GM23248 (cell line): ENCODE measurements around the gene ZNF483. TPM values are rescaled to one million over a fixed set of nuclear protein-coding genes. Genes with fewer than 3 reads are reported as not detected.

ENCODE experiments used
- DNase-seq: peaks from one replicate; pipeline ENCODE4 v3.0.0-alpha.2; 2015
- H2AFZ ChIP-seq: fragments of 200-600 bp; sonication (generic); 2 replicates; pipeline ENCODE4 v1.6.1; 2016; ENCODE audit warnings: antibody characterized with exemption
- H3F3A ChIP-seq: fragments of 200-600 bp; sonication (generic); 2 replicates; pipeline ENCODE4 v1.6.1; 2016; ENCODE audit warnings: mild to moderate bottlenecking, antibody characterized with exemption, mixed run types; ENCODE audit not compliant: insufficient read depth
- H3K27ac ChIP-seq: fragments of 200-600 bp; sonication (generic); 2 replicates; pipeline ENCODE4 v1.5.1; 2016; ENCODE audit warnings: mild to moderate bottlenecking
- H3K27me3 ChIP-seq: fragments of 200-600 bp; sonication (generic); replicated peaks from 2 replicates; pipeline ENCODE4 v1.6.1; 2016; ENCODE audit warnings: mild to moderate bottlenecking; ENCODE audit not compliant: insufficient read depth
- H3K36me3 ChIP-seq: fragments of 200-600 bp; sonication (generic); 2 replicates; pipeline ENCODE4 v1.6.1; 2016; ENCODE audit warnings: low read depth, mild to moderate bottlenecking
- H3K4me1 ChIP-seq: fragments of 200-600 bp; sonication (generic); 2 replicates; pipeline ENCODE4 v1.6.1; 2016; ENCODE audit warnings: mild to moderate bottlenecking; ENCODE audit not compliant: insufficient read depth
- H3K4me2 ChIP-seq: fragments of 200-600 bp; sonication (generic); one replicate; pipeline ENCODE4 v1.6.1; 2016; ENCODE audit warnings: mild to moderate bottlenecking; ENCODE audit not compliant: unreplicated experiment
- H3K4me3 ChIP-seq: fragments of 200-600 bp; sonication (generic); 2 replicates; pipeline ENCODE4 v1.5.1; 2016; ENCODE audit warnings: mild to moderate bottlenecking
- H3K79me2 ChIP-seq: fragments of 200-600 bp; sonication (generic); 2 replicates; pipeline ENCODE4 v1.6.1; 2016; ENCODE audit warnings: mild to moderate bottlenecking; ENCODE audit not compliant: insufficient read depth
- H3K9ac ChIP-seq: fragments of 200-600 bp; sonication (generic); 2 replicates; pipeline ENCODE4 v1.6.1; 2016; ENCODE audit warnings: mild to moderate bottlenecking
- H3K9me2 ChIP-seq: fragments of 200-600 bp; sonication (generic); 2 replicates; pipeline ENCODE4 v1.6.1; 2016; ENCODE audit warnings: mixed run types, mild to moderate bottlenecking, moderate library complexity; ENCODE audit not compliant: insufficient read depth
- H3K9me3 ChIP-seq: fragments of 200-600 bp; sonication (generic); one replicate; pipeline ENCODE4 v1.6.1; 2017; ENCODE audit warnings: low read depth
- H4K20me1 ChIP-seq: fragments of 200-600 bp; sonication (generic); 2 replicates; pipeline ENCODE4 v1.6.0; 2016; ENCODE audit not compliant: insufficient read depth
- EZH2 ChIP-seq: fragments of 200-600 bp; sonication (generic); IDR thresholded peaks from 2 replicates; pipeline ENCODE4 v1.6.1; 2018; ENCODE audit warnings: antibody characterized with exemption, mild to moderate bottlenecking; ENCODE audit not compliant: insufficient read depth, poor library complexity, severe bottlenecking
- EZH2phosphoT487 ChIP-seq: fragments of 200-600 bp; sonication (generic); IDR thresholded peaks from 2 replicates; pipeline ENCODE4 v1.6.1; 2018; ENCODE audit warnings: antibody characterized with exemption, moderate library complexity, mild to moderate bottlenecking, low read depth; ENCODE audit not compliant: insufficient read depth
- WGBS, 2 experiments: methylation state at CpG; one replicate each; pipeline ENCODE4 v1.1.6; 2015 to 2017; ENCODE audit warnings: low lambda C conversion rate in 2 of 2, low coverage in 1 of 2; ENCODE audit errors: missing lambda C conversion rate in 2 of 2; 5-methylcytosine and 5-hydroxymethylcytosine counted together
- in situ Hi-C: fragments of 300-500 bp; cut with MboI; formaldehyde crosslinking; loops from 2 replicates; pipeline ENCODE4 v1.15.0; 2020
- polyA plus RNA-seq: library from polyadenylated mRNA; unstranded; fragments of >200 nt; fragmentation: Nextera tagmentation; extraction: Ambion mirVana; gene quantifications from 2 replicates; pipeline ENCODE4 v1.2.1, GENCODE V29; 2016
- total RNA-seq: library from RNA; depleted of rRNA; stranded (reverse); fragments of >200 nt; shearing (Covaris generic); gene quantifications from 2 replicates; pipeline ENCODE4 v1.2.3, GENCODE V29; 2014; rRNA removed

The ZNF483 gene
- total and polyA plus RNA-seq, 2 experiments from 2014 or later, result 0.32 to 0.49 TPM

GRCh38 chr9:111621895-111622480 is 97.0 kb downstream of the ZNF483 start:
- in situ Hi-C loops, result no loop called here
- Histone ChIP-seq H3K27me3 (no peaks in the 10 kb centered on the region), H2AFZ (no peak overlapping the region), H3F3A (peaks cover 12% of the 10 kb centered on the region; the same call in 1 of the 2 replicates), H3K36me3 (no peaks in the 10 kb centered on the region), H3K27ac (peak overlapping the region; percentile 32), H3K79me2 (no peaks in the 10 kb centered on the region), H3K9me3 (no peaks in the 10 kb centered on the region), H3K4me2 (no peak overlapping the region), H3K9me2 (no peaks in the 10 kb centered on the region), H3K9ac (no peak overlapping the region), H3K4me3 (no peak overlapping the region), H4K20me1 (no peaks in the 10 kb centered on the region), H3K4me1 (peaks cover 12% of the 10 kb centered on the region)
- peak; percentile 75 for DNase-seq
- TF ChIP-seq EZH2 (no peak), EZH2phosphoT487 (no peak)
- 2 to 3% methylated on average over 2 of the region's 2 CpGs for WGBS, 2 experiments

GRCh38 chr9:111622626-111623025 is 97.6 kb downstream of the ZNF483 start:
- H2AFZ ChIP-seq, result no peak overlapping the region
- no peak for TF ChIP-seq EZH2phosphoT487
- TF ChIP-seq EZH2, result no peak
- H3K4me1 ChIP-seq, result peaks cover 12% of the 10 kb centered on the region
- no peaks in the 10 kb centered on the region for H3K79me2 ChIP-seq
- no peaks in the 10 kb centered on the region for H3K36me3 ChIP-seq
- no peak overlapping the region for H3K4me2 ChIP-seq
- 30 to 33% methylated on average over 3 of the region's 3 CpGs for WGBS, 2 experiments
- peaks cover 12% of the 10 kb centered on the region; the same call in 1 of the 2 replicates for H3F3A ChIP-seq
- DNase-seq, result peak; percentile 87
- H4K20me1 ChIP-seq, result no peaks in the 10 kb centered on the region
- H3K9me2 ChIP-seq, result no peaks in the 10 kb centered on the region
- no peak overlapping the region for H3K9ac ChIP-seq
- no peaks in the 10 kb centered on the region for H3K27me3 ChIP-seq
- H3K4me3 ChIP-seq, result no peak overlapping the region
- H3K27ac ChIP-seq, result peak overlapping the region; percentile 32
- in situ Hi-C loops, result no loop called here
- H3K9me3 ChIP-seq, result no peaks in the 10 kb centered on the region

Other genes starting within 250 kb of the ZNF483 start
- gene OR2K2, start 195.0 kb upstream of the ZNF483 start, total RNA-seq, result not detected in 2 replicates
- not detected in 2 replicates for gene OR2K2, start 195.0 kb upstream of the ZNF483 start, polyA plus RNA-seq
- gene ECPAS, start 40.8 kb upstream of the ZNF483 start, total RNA-seq, result 51.1 and 65.3 TPM in 2 replicates
- 32.0 and 32.9 TPM in 2 replicates for gene ECPAS, start 40.8 kb upstream of the ZNF483 start, polyA plus RNA-seq
- 65.2 and 74.9 TPM in 2 replicates for gene PTGR1, start 74.5 kb downstream of the ZNF483 start, total RNA-seq
- gene PTGR1, start 74.5 kb downstream of the ZNF483 start, polyA plus RNA-seq, result 91.9 and 99.5 TPM in 2 replicates
- gene DNAJC25, start 106.2 kb downstream of the ZNF483 start, total RNA-seq, result 14.4 and 15.0 TPM in 2 replicates
- gene DNAJC25, start 106.2 kb downstream of the ZNF483 start, polyA plus RNA-seq, result 10.2 and 11.2 TPM in 2 replicates
- gene GNG10, start 136.4 kb downstream of the ZNF483 start, total RNA-seq, result 110 and 116 TPM in 2 replicates
- 121 and 122 TPM in 2 replicates for gene GNG10, start 136.4 kb downstream of the ZNF483 start, polyA plus RNA-seq